H1 (cell line): ENCODE measurements around the gene ITPKA. TPM values are rescaled to one million over a fixed set of nuclear protein-coding genes. Genes with fewer than 3 reads are reported as not detected.
A peak's percentile ranks its signal among the peaks of the same experiment; 100 is the strongest.

Experiments
- CTCF ChIA-PET: fragments of 300-600 bp; sonication (Branson Sonifier 250); formaldehyde crosslinking; loops from one replicate; lab custom pipeline; 2021; ENCODE audit not compliant: partially characterized antibody; lab: Charles Lee
- POLR2A ChIA-PET: fragments of 300-600 bp; sonication (Branson Sonifier 250); formaldehyde crosslinking; loops from one replicate; lab custom pipeline; 2021; ENCODE audit warnings: inconsistent platforms; ENCODE audit not compliant: partially characterized antibody; lab: Charles Lee
- DNase-seq, 2 experiments: peaks; one replicate each; pipeline versions ENCODE4 v3.0.0 to v3.0.0-alpha.2; 2010 to 2022; ENCODE audit warnings: low spot score in 2 of 2, low read depth in 1 of 2, mixed read lengths in 1 of 2
- FAIRE-seq: peaks from 2 replicates; lab custom pipeline; 2011; peaks lifted over from hg19 to GRCh38; lab: Jason Lieb, UNC
- H2AFZ ChIP-seq: 2 replicates; pipeline ENCODE4 v1.8.1; 2012; ENCODE audit warnings: low read length, inconsistent platforms
- H2AK5ac ChIP-seq: 2 replicates; pipeline ENCODE4 v1.6.1; 2013; ENCODE audit warnings: low read depth, low read length
- H2BK120ac ChIP-seq: replicated peaks from 2 replicates; pipeline ENCODE3; 2013; ENCODE audit warnings: low read depth, low read length, inconsistent platforms
- H2BK12ac ChIP-seq: 2 replicates; pipeline ENCODE4 v1.6.1; 2013; ENCODE audit warnings: low read depth, low read length
- H2BK15ac ChIP-seq: 2 replicates; pipeline ENCODE4 v1.6.1; 2013; ENCODE audit warnings: low read length
- H2BK20ac ChIP-seq: 2 replicates; pipeline ENCODE4 v1.6.1; 2013; ENCODE audit warnings: low read length
- H2BK5ac ChIP-seq: 2 replicates; pipeline ENCODE4 v1.6.1; 2013; ENCODE audit warnings: low read depth, low read length
- H3K14ac ChIP-seq: 2 replicates; pipeline ENCODE4 v1.6.1; 2013; ENCODE audit warnings: inconsistent platforms; ENCODE audit not compliant: insufficient read length
- H3K18ac ChIP-seq: 2 replicates; pipeline ENCODE4 v1.6.1; 2013; ENCODE audit warnings: low read length; ENCODE audit errors: extremely low read depth
- H3K23ac ChIP-seq: 2 replicates; pipeline ENCODE4 v1.6.1; 2013; ENCODE audit warnings: inconsistent platforms; ENCODE audit not compliant: insufficient read length
- H3K23me2 ChIP-seq: 2 replicates; pipeline ENCODE4 v1.6.1; 2013; ENCODE audit warnings: low read depth, low read length
- H3K27ac ChIP-seq: 2 replicates; pipeline ENCODE4 v1.6.1; 2011; ENCODE audit warnings: low read depth, low read length, inconsistent platforms
- H3K27me3 ChIP-seq, 4 experiments: replicated peaks in 1 of 4; 1 replicate in 1 of 4; 2 replicates in 3 of 4; pipeline versions ENCODE4 v1.6.1 to v1.8.1; 2011 to 2013; ENCODE audit warnings: low read length in 3 of 4, mild to moderate bottlenecking in 3 of 4, inconsistent platforms in 2 of 4, mixed read lengths in 2 of 4, moderate library complexity in 1 of 4; ENCODE audit not compliant: control insufficient read depth in 3 of 4, insufficient read depth in 3 of 4; ENCODE audit errors: extremely low read depth in 1 of 4
- H3K36me3 ChIP-seq, 4 experiments: 2 replicates each; pipeline versions ENCODE4 v1.6.1 to v1.8.1; 2011 to 2013; ENCODE audit warnings: mild to moderate bottlenecking in 4 of 4, low read length in 3 of 4, moderate library complexity in 2 of 4, control low read depth in 1 of 4, inconsistent platforms in 1 of 4; ENCODE audit not compliant: insufficient read depth in 4 of 4, control insufficient read depth in 2 of 4
- H3K4ac ChIP-seq: replicated peaks from 2 replicates; pipeline ENCODE3; 2013; ENCODE audit warnings: low read length, low read depth, mixed read lengths, inconsistent platforms; ENCODE audit not compliant: insufficient read length
- H3K4me1 ChIP-seq, 4 experiments: replicated peaks in 1 of 4; 1 replicate in 1 of 4; 2 replicates in 3 of 4; pipeline versions ENCODE4 v1.6.1 to v1.8.1; 2011 to 2013; ENCODE audit warnings: low read length in 3 of 4, inconsistent platforms in 2 of 4, mixed read lengths in 1 of 4; ENCODE audit not compliant: insufficient read depth in 4 of 4, control insufficient read depth in 3 of 4
- H3K4me2 ChIP-seq, 2 experiments: 2 replicates each; pipeline versions ENCODE4 v1.6.1 to v1.8.1; 2011 to 2013; ENCODE audit warnings: low read depth in 2 of 2, low read length in 2 of 2, control low read depth in 1 of 2, inconsistent platforms in 1 of 2, mild to moderate bottlenecking in 1 of 2; ENCODE audit not compliant: insufficient read depth in 1 of 2
- H3K4me3 ChIP-seq, 4 experiments: fragments of 200-600, 300-600 bp in 1 of 4; sonication (generic), shearing (Covaris generic), sonication (Bioruptor Twin) in 1 of 4; 2 replicates each; pipeline versions ENCODE4 v1.5.1 to v1.8.1; 2011 to 2016; ENCODE audit warnings: low read length in 4 of 4, low read depth in 3 of 4, control low read depth in 2 of 4, inconsistent platforms in 2 of 4, mild to moderate bottlenecking in 2 of 4, mixed read lengths in 1 of 4, moderate library complexity in 1 of 4; ENCODE audit not compliant: insufficient read depth in 2 of 4; ENCODE audit errors: extremely low read depth in 1 of 4
- H3K56ac ChIP-seq: replicated peaks from 2 replicates; pipeline ENCODE3; 2013; ENCODE audit warnings: low read depth, mild to moderate bottlenecking, mixed read lengths, low read length, inconsistent platforms; ENCODE audit not compliant: insufficient read length
- H3K79me1 ChIP-seq: 2 replicates; pipeline ENCODE4 v1.6.1; 2013; ENCODE audit warnings: low read depth, low read length, control low read depth
- H3K79me2 ChIP-seq, 2 experiments: 2 replicates each; pipeline versions ENCODE4 v1.6.1 to v1.8.1; 2012 to 2013; ENCODE audit warnings: low read length in 2 of 2, mild to moderate bottlenecking in 2 of 2, inconsistent platforms in 1 of 2; ENCODE audit not compliant: insufficient read depth in 2 of 2, control insufficient read depth in 1 of 2
- H3K9ac ChIP-seq, 4 experiments: replicated peaks in 1 of 4; 1 replicate in 1 of 4; 2 replicates in 3 of 4; pipeline versions ENCODE4 v1.6.1 to v1.8.1; 2011 to 2013; ENCODE audit warnings: low read depth in 3 of 4, low read length in 3 of 4, control low read depth in 2 of 4, mild to moderate bottlenecking in 2 of 4, moderate library complexity in 2 of 4, inconsistent platforms in 1 of 4; ENCODE audit errors: extremely low read depth in 1 of 4
- H3K9me3 ChIP-seq, 2 experiments: 2 replicates each; pipeline versions ENCODE4 v1.6.1 to v1.8.1; 2012 to 2013; ENCODE audit warnings: mild to moderate bottlenecking in 2 of 2, moderate library complexity in 2 of 2, control low read depth in 1 of 2, inconsistent platforms in 1 of 2, low read depth in 1 of 2, low read length in 1 of 2, mixed read lengths in 1 of 2; ENCODE audit not compliant: insufficient read depth in 2 of 2
- H4K20me1 ChIP-seq, 2 experiments: replicated peaks in 1 of 2; 2 replicates each; pipeline versions ENCODE3 to v1.8.1; 2011 to 2013; ENCODE audit warnings: inconsistent platforms in 2 of 2, low read length in 2 of 2, mild to moderate bottlenecking in 1 of 2; ENCODE audit not compliant: insufficient read depth in 2 of 2, control insufficient read depth in 1 of 2
- H4K5ac ChIP-seq: 2 replicates; pipeline ENCODE4 v1.6.1; 2013; ENCODE audit warnings: low read length, low read depth, mixed read lengths, inconsistent platforms; ENCODE audit not compliant: insufficient read length
- H4K8ac ChIP-seq: 2 replicates; pipeline ENCODE4 v1.8.0; 2013; ENCODE audit warnings: mild to moderate bottlenecking, moderate library complexity, low read length, inconsistent platforms; ENCODE audit not compliant: insufficient read depth; ENCODE audit errors: extremely low read depth
- H4K91ac ChIP-seq: replicated peaks from 2 replicates; pipeline ENCODE3; 2013; ENCODE audit warnings: low read length, mixed read lengths, inconsistent platforms; ENCODE audit not compliant: insufficient read length
- ASH2L ChIP-seq: fragments of 200-600, 300-600 bp; sonication (generic); IDR thresholded peaks from one replicate; pipeline ENCODE4 v1.7.1; 2017; ENCODE audit warnings: low read length
- KDM4A ChIP-seq: IDR thresholded peaks from one replicate; pipeline ENCODE4 v1.7.1; 2012; ENCODE audit warnings: low read depth, mild to moderate bottlenecking, moderate library complexity, low read length, inconsistent platforms; ENCODE audit not compliant: severe bottlenecking
- NRF1 ChIP-seq: IDR thresholded peaks from 2 replicates; pipeline ENCODE4 v1.6.1; 2011; ENCODE audit warnings: mild to moderate bottlenecking, low read depth, low read length, improper control_type of control experiment
- RBBP5 ChIP-seq: IDR thresholded peaks from 2 replicates; pipeline ENCODE4 v1.7.1; 2012; ENCODE audit warnings: low read depth, mild to moderate bottlenecking, inconsistent platforms, low read length, moderate library complexity, borderline replicate concordance
- TBP ChIP-seq: IDR thresholded peaks from 2 replicates; pipeline ENCODE4 v1.6.1; 2011; ENCODE audit warnings: low read depth, low read length, improper control_type of control experiment
- YY1 ChIP-seq: IDR thresholded peaks from 2 replicates; pipeline ENCODE4 v1.6.1; 2011; ENCODE audit warnings: low read depth, mild to moderate bottlenecking, low read length
- WGBS, 2 experiments: shearing (Covaris generic) in 1 of 2; methylation state at CpG; one replicate each; pipeline versions ENCODE4 v1.1.6 to v1.1.7; 2013 to 2015; ENCODE audit warnings: low lambda C conversion rate in 2 of 2, mixed read lengths in 2 of 2, inconsistent platforms in 1 of 2, low coverage in 1 of 2, missing lambda C conversion rate in 1 of 2; ENCODE audit not compliant: insufficient replicate concordance in 2 of 2, insufficient coverage in 1 of 2, insufficient read length in 1 of 2; ENCODE audit errors: extremely low coverage in 1 of 2, missing lambda C conversion rate in 1 of 2; 5-methylcytosine and 5-hydroxymethylcytosine counted together
- polyA plus RNA-seq, 7 experiments: library from polyadenylated mRNA; depleted of rRNA in 3 of 7; stranded (reverse) in 5 of 7; unstranded in 2 of 7; fragments of >200 nt in 5 of 7; fragments of 200-250 nt in 2 of 7; gene quantifications; 1 replicate in 5 of 7; 2 replicates in 1 of 7; 4 replicates in 1 of 7; pipeline versions ENCODE4 v1.2.1 to v1.2.3, GENCODE V29; 2011 to 2013; ENCODE audit warnings: missing spikeins in 2 of 7, mixed read lengths in 2 of 7
- total RNA-seq: library from RNA; stranded (reverse); fragmentation: NEBNext Ultra II Directional; extraction: Animal tissue kit (Norgen Biotek cat#: 25700); gene quantifications from 2 replicates; pipeline ENCODE4 v1.2.1, GENCODE V29; 2021
- TF ChIP-seq, protein P1 (sequence below): IDR thresholded peaks from 2 replicates; pipeline ENCODE4 v1.6.1; 2012; ENCODE audit warnings: low read length, inconsistent platforms

Gene ITPKA
- total and polyA plus RNA-seq, 2 of the 8 experiments (the other 6 are each of a cell fraction or from before 2014, with no cell fraction given), result 0.39 to 0.99 TPM

DNA sequence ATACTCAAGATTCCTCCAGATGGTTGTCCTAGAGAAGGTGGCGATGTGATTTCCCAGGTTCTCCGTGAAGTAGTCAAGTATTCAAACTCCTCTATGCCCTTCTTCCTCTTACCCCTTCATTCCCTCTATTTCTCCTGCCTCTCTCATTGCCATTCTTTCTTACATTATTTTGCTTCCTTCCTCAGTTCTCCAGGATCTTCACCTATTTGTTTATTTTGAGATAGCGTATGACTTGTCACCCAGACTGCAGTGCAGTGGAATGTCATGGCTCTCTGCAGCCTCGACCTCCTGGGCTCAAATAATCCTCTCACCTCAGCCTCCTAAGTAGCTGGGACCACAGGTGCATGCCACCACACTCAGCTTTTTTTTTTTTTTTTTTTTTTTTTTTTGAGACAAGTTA lies 1.8 kb upstream of the ITPKA start:
- ChIA-PET CTCF (interaction anchor here (0.6 to 2.7 kb wide), 3 partner anchors 11 to 61 kb away, joined by 3 to 12 read pairs (median 7); no protein-coding TSS in a partner anchor), POLR2A (interaction anchor here (0.6 to 1.7 kb wide), 2 partner anchors 27 to 112 kb away, joined by 4 read pairs; no protein-coding TSS in a partner anchor)
- Histone ChIP-seq H3K9me3 (no peaks in the 10 kb centered on the region), H3K4ac (no peak overlapping the region), H3K56ac (no peak overlapping the region), H3K36me3 (peaks cover 0 to 5% (median 0%) of the 10 kb centered on the region in 4 experiments; a peak in 1 of 8 replicates), H3K18ac (no peak overlapping the region), H2BK15ac (no peak overlapping the region), H3K4me1 (peaks cover 0 to 15% (median 8%) of the 10 kb centered on the region in 4 experiments; a peak in 6 of 7 replicates), H4K91ac (no peak overlapping the region), H2BK20ac (no peak overlapping the region), H3K27ac (no peak overlapping the region), H3K79me1 (no peaks in the 10 kb centered on the region), H3K23me2 (peaks cover 27% of the 10 kb centered on the region; the same call in 1 of the 2 replicates), H2BK120ac (no peak overlapping the region), H3K79me2 (no peaks in the 10 kb centered on the region), H4K8ac (no peak overlapping the region), H4K20me1 (peaks cover 0 to 9% of the 10 kb centered on the region in 2 experiments), H3K4me3 (no peak overlapping the region), H3K23ac (no peak overlapping the region), H2BK12ac (no peak overlapping the region), H4K5ac (no peak overlapping the region), H2BK5ac (no peak overlapping the region), H3K9ac (no peak overlapping the region), H3K4me2 (peak overlapping the region in 1 of 2 experiments; percentile 94; a peak in 1 of 4 replicates), H2AK5ac (peak overlapping the region; percentile 30; the same call in 1 of the 2 replicates), H2AFZ (no peak overlapping the region), H3K14ac (no peak overlapping the region), H3K27me3 (peaks cover 46 to 63% (median 60%) of the 10 kb centered on the region in 4 experiments)
- FAIRE-seq (no peak), DNase-seq (no peak)
- WGBS, 2 experiments, result 93% methylated on average over 4 of the region's 4 CpGs; no CpG with 5 or more reads in 1 of the 2 experiments
- no peak for TF ChIP-seq RBBP5
- no peak for TF ChIP-seq NRF1
- no peak for TF ChIP-seq ASH2L
- TF ChIP-seq, protein P1, sequence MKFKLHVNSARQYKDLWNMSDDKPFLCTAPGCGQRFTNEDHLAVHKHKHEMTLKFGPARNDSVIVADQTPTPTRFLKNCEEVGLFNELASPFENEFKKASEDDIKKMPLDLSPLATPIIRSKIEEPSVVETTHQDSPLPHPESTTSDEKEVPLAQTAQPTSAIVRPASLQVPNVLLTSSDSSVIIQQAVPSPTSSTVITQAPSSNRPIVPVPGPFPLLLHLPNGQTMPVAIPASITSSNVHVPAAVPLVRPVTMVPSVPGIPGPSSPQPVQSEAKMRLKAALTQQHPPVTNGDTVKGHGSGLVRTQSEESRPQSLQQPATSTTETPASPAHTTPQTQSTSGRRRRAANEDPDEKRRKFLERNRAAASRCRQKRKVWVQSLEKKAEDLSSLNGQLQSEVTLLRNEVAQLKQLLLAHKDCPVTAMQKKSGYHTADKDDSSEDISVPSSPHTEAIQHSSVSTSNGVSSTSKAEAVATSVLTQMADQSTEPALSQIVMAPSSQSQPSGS, result no peak
- TF ChIP-seq TBP, result no peak
- TF ChIP-seq YY1, result no peak
- no peak for TF ChIP-seq KDM4A
